ENCODE results near the gene C1orf167. TPM values are rescaled to one million over a fixed set of nuclear protein-coding genes. Genes with fewer than 3 reads are reported as not detected.

C1orf167 gene
- polyA plus RNA-seq, 1 experiment, result 0.11 TPM

- Histone ChIP-seq H3K27ac (ENCODE audit: low read depth, low read length) (no peak overlapping the region), H3K27me3 (ENCODE audit: control insufficient read depth, insufficient read depth, low read length) (no peaks in the 10 kb centered on the region), H3K4me3 (ENCODE audit: low read depth, low read length) (no peak overlapping the region), H3K9me3 (ENCODE audit: control insufficient read depth, insufficient read depth, low read length) (no peaks in the 10 kb centered on the region; the same call in 1 of the 2 replicates)
- POLR2A ChIA-PET, result no interaction called here
- TF ChIP-seq CTCF (IDR thresholded peaks at IDR 0.05; ENCODE audit: low read depth, low read length), result no peak
- no peak for DNase-seq (ENCODE audit: low read depth, low spot score)
- CTCF ChIA-PET, result interaction anchor here (0.6 kb wide), 1 partner anchor 1153 kb away, joined by 3 read pairs; no protein-coding TSS in a partner anchor
Measured at GRCh38 chr1:11789126-11790067, 27.4 kb downstream of the C1orf167 start.

- no peak for TF ChIP-seq CTCF (IDR thresholded peaks at IDR 0.05; ENCODE audit: low read depth, low read length)
- no peaks in the 10 kb centered on the region; the same call in 1 of the 2 replicates for H3K9me3 ChIP-seq (ENCODE audit: control insufficient read depth, insufficient read depth, low read length)
- no peak for DNase-seq (ENCODE audit: low read depth, low spot score)
- H3K27ac ChIP-seq (ENCODE audit: low read depth, low read length), result peak overlapping the region; percentile 47
- H3K27me3 ChIP-seq (ENCODE audit: control insufficient read depth, insufficient read depth, low read length), result no peaks in the 10 kb centered on the region
- CTCF ChIA-PET, result no interaction called here
- no peak overlapping the region for H3K4me3 ChIP-seq (ENCODE audit: low read depth, low read length)
- POLR2A ChIA-PET, result interaction anchor here (0.8 to 1.2 kb wide), 3 partner anchors 13 to 118 kb away, joined by 3 to 8 read pairs (median 6); partner anchors contain the start of genes CLCN6 and MTHFR
Measured at GRCh38 chr1:11790101-11790879, 28.3 kb downstream of the C1orf167 start.

- Histone ChIP-seq H3K4me3 (ENCODE audit: low read depth, low read length) (no peak overlapping the region), H3K27me3 (ENCODE audit: control insufficient read depth, insufficient read depth, low read length) (no peaks in the 10 kb centered on the region), H3K27ac (ENCODE audit: low read depth, low read length) (peak overlapping the region; percentile 47), H3K9me3 (ENCODE audit: control insufficient read depth, insufficient read depth, low read length) (no peaks in the 10 kb centered on the region; the same call in 1 of the 2 replicates)
- ChIA-PET POLR2A (interaction anchor here (0.8 to 1.2 kb wide), 3 partner anchors 12 to 117 kb away, joined by 3 to 8 read pairs (median 6); partner anchors contain the start of genes CLCN6 and MTHFR), CTCF (no interaction called here)
- DNase-seq (ENCODE audit: low read depth, low spot score), result peak; percentile 56
- no peak for TF ChIP-seq CTCF (IDR thresholded peaks at IDR 0.05; ENCODE audit: low read depth, low read length)
Measured at GRCh38 chr1:11790880-11791715, 29.1 kb downstream of the C1orf167 start.

- H3K27ac ChIP-seq (ENCODE audit: low read depth, low read length), result no peak overlapping the region
- no peak for DNase-seq (ENCODE audit: low read depth, low spot score)
- H3K4me3 ChIP-seq (ENCODE audit: low read depth, low read length), result no peak overlapping the region
- ChIA-PET POLR2A (interaction anchor here (2.7 kb wide), 1 partner anchor 12 kb away, joined by 7 read pairs; no protein-coding TSS in a partner anchor), CTCF (no interaction called here)
- H3K27me3 ChIP-seq (ENCODE audit: control insufficient read depth, insufficient read depth, low read length), result no peaks in the 10 kb centered on the region
- TF ChIP-seq CTCF (IDR thresholded peaks at IDR 0.05; ENCODE audit: low read depth, low read length), result no peak
- H3K9me3 ChIP-seq (ENCODE audit: control insufficient read depth, insufficient read depth, low read length), result no peaks in the 10 kb centered on the region; the same call in 1 of the 2 replicates
Measured at GRCh38 chr1:11792106-11792505, 30.1 kb downstream of the C1orf167 start.
